ENCODE measurements around the gene TNFAIP8.

GRCh38 chr5:119335261-119335677, 20.6 kb upstream of the TNFAIP8 start:
- TF ChIP-seq CTCF (IDR thresholded peaks at IDR 0.05) (peak in 1 of 5 experiments; percentile 5), POLR2A (IDR thresholded peaks at IDR 0.05) (no peak), EP300 (IDR thresholded peaks at IDR 0.05; ENCODE audit: low read depth) (no peak)

Measured in transverse colon (tissue), 3 donors.